Measurements from ENCODE around the gene NR3C1. TPM values are rescaled to one million over a fixed set of nuclear protein-coding genes. Genes with fewer than 3 reads are reported as not detected.

NR3C1 gene
- total and polyA plus RNA-seq, 2 donors (not counting 1 experiment from before 2014, with no cell fraction given) = 17.6 to 218 TPM

DNA sequence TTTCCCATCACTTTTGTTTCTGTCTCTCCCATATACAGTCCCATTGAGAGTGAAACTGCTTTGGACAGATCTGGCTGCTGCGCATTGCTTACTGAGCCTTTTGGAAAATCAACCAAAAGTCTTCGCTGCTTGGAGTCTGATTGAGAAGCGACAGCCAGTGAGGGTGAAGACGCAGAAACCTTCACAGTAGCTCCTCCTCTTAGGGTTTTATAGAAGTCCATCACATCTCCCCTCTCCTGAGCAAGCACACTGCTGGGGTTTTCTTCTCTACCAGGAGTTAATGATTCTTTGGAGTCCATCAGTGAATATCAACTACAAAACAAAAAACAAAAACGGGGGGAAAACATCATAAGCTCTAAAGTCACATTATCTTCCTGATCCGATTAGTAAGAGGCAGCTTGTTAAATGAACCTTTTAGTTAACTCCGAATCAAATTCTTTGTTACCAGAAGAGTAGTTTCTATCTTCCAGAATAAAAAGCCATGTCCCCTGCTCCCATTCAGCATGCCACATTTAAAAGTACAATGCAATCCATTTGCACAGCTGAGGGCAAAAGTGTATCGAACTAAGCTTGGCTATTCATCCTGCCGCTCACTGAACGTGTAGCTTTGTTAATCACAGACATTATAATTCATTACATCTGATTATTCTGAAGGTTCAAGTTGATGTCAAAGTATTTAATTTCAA lies 2.8 kb downstream of the NR3C1 start:
- H3K4me1 Mint-ChIP-seq = peaks cover 60% of the 10 kb centered on the region
- Histone ChIP-seq H3K36me3 (replicated peaks in 1 of 2; ENCODE audit: control extremely low read depth in 1 of 2, control insufficient read depth in 1 of 2, extremely low read depth in 1 of 2, insufficient read depth in 2 of 2, low read length in 1 of 2) (peaks cover 5 to 14% of the 10 kb centered on the region in 2 experiments), H4K20me1 (ENCODE audit: control insufficient read depth, insufficient read depth, low read length, poor library complexity, severe bottlenecking) (peaks cover 65% of the 10 kb centered on the region), H3K4me2 (replicated peaks; ENCODE audit: low read depth, low read length, poor library complexity, severe bottlenecking) (peak overlapping the region; percentile 99), H3K27me3 (replicated peaks in 1 of 4; ENCODE audit: control extremely low read depth in 1 of 4, control insufficient read depth in 3 of 4, insufficient read depth in 4 of 4, low read length in 3 of 4) (no peaks in the 10 kb centered on the region), H2AFZ (ENCODE audit: insufficient read depth, low read depth, low read length, poor library complexity, severe bottlenecking) (no peak overlapping the region), H3K9ac (ENCODE audit: low read length) (peak overlapping the region; percentile 91), H3K4me3 (ENCODE audit: control extremely low read depth in 1 of 5, extremely low read depth in 1 of 5, insufficient read depth in 1 of 5, low read depth in 2 of 5, low read length in 4 of 5) (peak overlapping the region in 2 of 5 experiments; percentile 22 to 91), H3K9me3 (ENCODE audit: control extremely low read depth in 1 of 3, control insufficient read depth in 2 of 3, insufficient read depth in 1 of 3, low read length in 2 of 3) (no peaks in the 10 kb centered on the region), H3K4me1 (ENCODE audit: control insufficient read depth in 2 of 2, insufficient read depth in 2 of 2, low read length in 2 of 2) (peaks cover 32 to 67% of the 10 kb centered on the region in 2 donors), H3K27ac (ENCODE audit: low read length in 2 of 2) (peak overlapping the region in 1 of 2 donors; percentile 1), H3K79me2 (ENCODE audit: control insufficient read depth, insufficient read depth, low read length) (peaks cover 74% of the 10 kb centered on the region)
- ATAC-seq (ENCODE audit: low read depth) = no peak
- TF ChIP-seq, protein P1, sequence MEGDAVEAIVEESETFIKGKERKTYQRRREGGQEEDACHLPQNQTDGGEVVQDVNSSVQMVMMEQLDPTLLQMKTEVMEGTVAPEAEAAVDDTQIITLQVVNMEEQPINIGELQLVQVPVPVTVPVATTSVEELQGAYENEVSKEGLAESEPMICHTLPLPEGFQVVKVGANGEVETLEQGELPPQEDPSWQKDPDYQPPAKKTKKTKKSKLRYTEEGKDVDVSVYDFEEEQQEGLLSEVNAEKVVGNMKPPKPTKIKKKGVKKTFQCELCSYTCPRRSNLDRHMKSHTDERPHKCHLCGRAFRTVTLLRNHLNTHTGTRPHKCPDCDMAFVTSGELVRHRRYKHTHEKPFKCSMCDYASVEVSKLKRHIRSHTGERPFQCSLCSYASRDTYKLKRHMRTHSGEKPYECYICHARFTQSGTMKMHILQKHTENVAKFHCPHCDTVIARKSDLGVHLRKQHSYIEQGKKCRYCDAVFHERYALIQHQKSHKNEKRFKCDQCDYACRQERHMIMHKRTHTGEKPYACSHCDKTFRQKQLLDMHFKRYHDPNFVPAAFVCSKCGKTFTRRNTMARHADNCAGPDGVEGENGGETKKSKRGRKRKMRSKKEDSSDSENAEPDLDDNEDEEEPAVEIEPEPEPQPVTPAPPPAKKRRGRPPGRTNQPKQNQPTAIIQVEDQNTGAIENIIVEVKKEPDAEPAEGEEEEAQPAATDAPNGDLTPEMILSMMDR (IDR thresholded peaks at IDR 0.05) = no peak
- TF ChIP-seq EZH2 (IDR thresholded peaks at IDR 0.05; ENCODE audit: borderline replicate concordance, insufficient read depth, low read depth, low read length, poor library complexity, severe bottlenecking) = no peak
- H3K27ac Mint-ChIP-seq = peak overlapping the region; percentile 22
- 100% methylated on average over 1 of the region's 10 CpGs for WGBS (ENCODE audit: insufficient coverage)
- no peaks in the 10 kb centered on the region for H3K27me3 Mint-ChIP-seq
- H3K4me3 Mint-ChIP-seq = peak overlapping the region; percentile 95
- no peak for DNase-seq
- ChIA-PET POLR2A (no interaction called here), CTCF (interaction anchor here (0.6 to 4.7 kb wide), 7 partner anchors 11 to 424 kb away, joined by 3 to 38 read pairs (median 3); no protein-coding TSS in a partner anchor)
- intact Hi-C loops (cut with micrococcal nuclease) = loop anchor here (5.0 to 10.0 kb wide), 4 partner anchors 83 to 1046 kb away; partner anchors contain the start of gene ARHGAP26
- no peaks in the 10 kb centered on the region for H3K9me3 Mint-ChIP-seq (ENCODE audit: insufficient read depth)
